ENCODE data around the gene SETD1A. TPM values are rescaled to one million over a fixed set of nuclear protein-coding genes. Genes with fewer than 3 reads are reported as not detected.

Gene SETD1A
- total RNA-seq, 6 experiments from 2014 or later = 3.7 to 7.4 (median 6.9) TPM

DNA sequence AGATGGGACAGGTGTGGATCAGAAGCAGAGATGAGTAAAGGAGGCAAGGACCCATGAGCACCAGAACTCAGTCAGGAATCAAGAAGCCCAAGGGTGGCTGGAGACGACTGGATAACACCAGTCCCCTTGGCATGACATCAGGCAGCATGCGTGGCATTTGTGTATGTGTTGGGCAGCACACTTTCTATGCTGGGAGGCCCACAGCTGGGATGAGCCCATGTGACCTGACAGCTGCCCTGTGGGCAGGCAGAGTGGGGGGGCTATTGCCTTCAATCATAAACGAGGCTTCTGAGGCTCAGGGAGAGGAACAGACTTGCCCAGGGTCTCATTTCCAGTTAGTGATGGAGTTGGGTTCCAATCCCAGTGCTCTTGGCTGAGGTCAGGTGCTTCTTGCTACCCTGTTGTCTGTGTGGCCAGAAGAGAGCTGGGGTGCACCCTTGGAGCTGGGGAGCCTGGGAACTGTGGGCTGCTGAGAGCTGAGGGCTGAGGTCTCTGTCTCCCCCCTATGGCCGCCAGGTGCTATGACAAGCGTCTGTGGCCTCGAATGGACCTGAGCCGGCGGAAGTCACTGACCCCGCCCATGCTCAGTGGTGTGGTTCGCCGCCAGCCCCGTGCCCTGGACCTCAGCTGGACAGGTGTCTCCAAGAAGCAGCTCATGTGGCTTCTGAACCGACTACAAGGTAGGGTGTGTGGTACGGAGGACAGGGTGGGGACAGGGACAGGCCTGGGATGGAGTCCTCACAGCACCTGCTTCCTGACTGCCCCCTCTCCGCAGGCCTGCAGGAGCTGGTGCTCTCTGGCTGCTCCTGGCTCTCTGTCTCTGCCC lies 15.7 kb upstream of the SETD1A start:
- peaks cover 0 to 7% (median 0%) of the 10 kb centered on the region in 4 donors for H3K4me1 ChIP-seq
- H3K27ac ChIP-seq = no peak overlapping the region
- TF ChIP-seq, protein P1, sequence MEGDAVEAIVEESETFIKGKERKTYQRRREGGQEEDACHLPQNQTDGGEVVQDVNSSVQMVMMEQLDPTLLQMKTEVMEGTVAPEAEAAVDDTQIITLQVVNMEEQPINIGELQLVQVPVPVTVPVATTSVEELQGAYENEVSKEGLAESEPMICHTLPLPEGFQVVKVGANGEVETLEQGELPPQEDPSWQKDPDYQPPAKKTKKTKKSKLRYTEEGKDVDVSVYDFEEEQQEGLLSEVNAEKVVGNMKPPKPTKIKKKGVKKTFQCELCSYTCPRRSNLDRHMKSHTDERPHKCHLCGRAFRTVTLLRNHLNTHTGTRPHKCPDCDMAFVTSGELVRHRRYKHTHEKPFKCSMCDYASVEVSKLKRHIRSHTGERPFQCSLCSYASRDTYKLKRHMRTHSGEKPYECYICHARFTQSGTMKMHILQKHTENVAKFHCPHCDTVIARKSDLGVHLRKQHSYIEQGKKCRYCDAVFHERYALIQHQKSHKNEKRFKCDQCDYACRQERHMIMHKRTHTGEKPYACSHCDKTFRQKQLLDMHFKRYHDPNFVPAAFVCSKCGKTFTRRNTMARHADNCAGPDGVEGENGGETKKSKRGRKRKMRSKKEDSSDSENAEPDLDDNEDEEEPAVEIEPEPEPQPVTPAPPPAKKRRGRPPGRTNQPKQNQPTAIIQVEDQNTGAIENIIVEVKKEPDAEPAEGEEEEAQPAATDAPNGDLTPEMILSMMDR (IDR thresholded peaks at IDR 0.05) = peak; percentile 79 to 93 (median 86)
- TF ChIP-seq POLR2A (IDR thresholded peaks at IDR 0.05) = no peak
- 20% methylated on average over 2 of the region's 15 CpGs for WGBS (ENCODE audit: insufficient coverage, low coverage, low lambda C conversion rate, missing lambda C conversion rate)
- H3K27me3 ChIP-seq = no peaks in the 10 kb centered on the region
- no peak overlapping the region for H3K4me3 ChIP-seq
- intact Hi-C loops (cut with DNase I) = no loop called here
- no peaks in the 10 kb centered on the region for H3K9me3 ChIP-seq
- DNase-seq = peak; percentile 84 to 86 (median 85)
- no peaks in the 10 kb centered on the region for H3K36me3 ChIP-seq
- peak; percentile 96 to 98 (median 98) for ATAC-seq

DNA sequence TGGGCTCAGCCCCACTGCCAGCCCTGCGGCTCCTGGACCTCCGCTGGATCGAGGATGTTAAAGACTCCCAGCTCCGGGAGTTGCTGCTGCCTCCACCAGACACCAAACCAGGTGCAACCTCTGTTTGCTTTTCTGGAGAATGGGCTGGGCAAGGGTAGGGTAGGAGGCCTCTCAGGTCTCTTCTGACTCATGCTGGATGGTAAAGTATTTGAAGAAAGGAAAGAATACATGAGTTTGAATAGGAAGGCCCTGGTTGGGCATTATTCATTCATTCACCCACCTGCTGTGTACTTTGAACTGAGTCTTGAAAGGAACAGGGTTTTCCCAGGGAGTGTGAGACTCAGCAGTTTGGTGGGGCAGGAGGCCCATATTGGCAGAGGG lies 15.1 kb upstream of the SETD1A start:
- intact Hi-C loops (cut with DNase I) = no loop called here
- 80% methylated on average over 1 of the region's 4 CpGs for WGBS (ENCODE audit: insufficient coverage, low coverage, low lambda C conversion rate, missing lambda C conversion rate)
- no peaks in the 10 kb centered on the region for H3K9me3 ChIP-seq
- no peaks in the 10 kb centered on the region for H3K36me3 ChIP-seq
- H3K4me3 ChIP-seq = no peak overlapping the region
- H3K27ac ChIP-seq = no peak overlapping the region
- H3K4me1 ChIP-seq = peaks cover 0 to 7% (median 0%) of the 10 kb centered on the region in 4 donors
- DNase-seq (no peak), ATAC-seq (no peak)
- no peaks in the 10 kb centered on the region for H3K27me3 ChIP-seq
- TF ChIP-seq, protein P1 (IDR thresholded peaks at IDR 0.05) = no peak
- no peak for TF ChIP-seq POLR2A (IDR thresholded peaks at IDR 0.05)

DNA sequence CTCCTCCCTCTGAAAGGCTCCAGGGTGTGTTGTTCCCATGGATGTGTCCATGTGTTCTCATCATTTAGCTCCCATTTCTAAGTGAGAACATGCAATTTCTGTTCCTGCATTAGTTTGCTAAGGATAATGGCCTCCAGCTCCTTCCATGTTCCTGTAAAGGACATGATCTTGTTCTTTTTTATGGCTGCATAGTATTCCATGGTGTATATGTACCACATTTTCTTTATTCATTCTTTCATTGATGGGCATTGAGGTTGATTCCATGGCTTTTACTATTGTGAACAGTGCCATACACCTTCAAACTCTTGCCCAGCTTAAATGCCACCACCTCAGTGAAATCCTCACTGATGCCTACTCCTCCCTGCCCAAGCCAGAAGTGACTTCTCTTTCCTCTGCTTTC lies 13.2 kb upstream of the SETD1A start:
- ATAC-seq = no peak
- H3K36me3 ChIP-seq = no peaks in the 10 kb centered on the region
- no peak overlapping the region for H3K27ac ChIP-seq
- no peaks in the 10 kb centered on the region for H3K27me3 ChIP-seq
- DNase-seq = no peak
- peaks cover 0 to 7% (median 0%) of the 10 kb centered on the region in 4 donors for H3K4me1 ChIP-seq
- no peak overlapping the region for H3K4me3 ChIP-seq
- TF ChIP-seq POLR2A (IDR thresholded peaks at IDR 0.05) = no peak
- TF ChIP-seq, protein P1 (IDR thresholded peaks at IDR 0.05) = no peak
- H3K9me3 ChIP-seq = no peaks in the 10 kb centered on the region
- intact Hi-C loops (cut with DNase I) = no loop called here

DNA sequence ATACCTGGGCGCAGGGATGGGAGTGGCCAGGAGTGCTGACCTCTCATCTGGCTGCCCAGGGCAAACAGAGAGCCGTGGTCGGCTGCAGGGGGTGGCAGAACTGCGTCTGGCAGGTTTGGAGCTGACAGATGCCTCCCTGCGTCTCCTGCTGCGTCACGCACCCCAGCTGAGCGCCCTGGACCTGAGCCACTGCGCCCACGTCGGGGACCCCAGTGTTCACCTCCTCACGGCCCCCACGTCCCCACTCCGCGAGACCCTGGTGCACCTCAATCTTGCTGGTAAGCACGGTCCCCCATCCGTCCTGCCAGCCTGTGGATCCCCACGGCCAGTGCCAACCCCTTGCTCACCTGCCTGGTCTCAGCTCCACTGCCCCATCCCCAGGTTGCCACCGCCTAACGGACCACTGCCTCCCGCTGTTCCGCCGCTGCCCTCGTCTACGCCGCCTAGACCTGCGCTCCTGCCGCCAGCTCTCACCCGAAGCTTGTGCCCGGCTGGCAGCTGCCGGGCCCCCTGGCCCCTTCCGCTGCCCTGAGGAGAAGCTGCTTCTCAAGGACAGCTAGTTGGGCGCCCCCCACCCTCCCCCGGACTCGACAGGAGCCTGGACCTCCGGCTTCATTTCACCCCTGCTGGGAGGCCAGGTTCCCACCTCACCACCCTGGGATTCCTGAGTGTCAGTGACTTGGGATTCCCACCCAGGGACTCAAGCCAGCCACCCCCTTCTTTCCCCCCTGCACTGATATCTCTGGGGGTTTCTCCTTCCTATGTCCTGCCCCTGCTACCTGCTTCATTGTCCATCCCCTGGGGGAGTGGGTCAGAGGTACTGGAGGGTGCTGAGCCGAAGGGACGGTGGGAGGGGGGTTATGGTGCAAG lies 10.6 kb upstream of the SETD1A start:
- peaks cover 0 to 22% (median 7%) of the 10 kb centered on the region in 4 donors for H3K4me1 ChIP-seq
- no peak for TF ChIP-seq POLR2A (IDR thresholded peaks at IDR 0.05)
- TF ChIP-seq, protein P1 (IDR thresholded peaks at IDR 0.05) = no peak
- peak in 1 of 3 donors; percentile 38 for DNase-seq
- H3K36me3 ChIP-seq = no peaks in the 10 kb centered on the region
- 75% methylated on average over 3 of the region's 38 CpGs for WGBS (ENCODE audit: insufficient coverage, low coverage, low lambda C conversion rate, missing lambda C conversion rate)
- intact Hi-C loops (cut with DNase I) = no loop called here
- H3K27ac ChIP-seq = no peak overlapping the region
- no peaks in the 10 kb centered on the region for H3K27me3 ChIP-seq
- H3K4me3 ChIP-seq = no peak overlapping the region
- no peak for ATAC-seq
- H3K9me3 ChIP-seq = no peaks in the 10 kb centered on the region

Data from right lobe of liver (tissue), 6 donors.